Kidney epithelial cell (primary cell): Measurements from ENCODE around the gene MPV17L2. TPM values are rescaled to one million over a fixed set of nuclear protein-coding genes. Genes with fewer than 3 reads are reported as not detected.

Source experiments
- DNase-seq: peaks from one replicate; pipeline ENCODE4 v3.0.0-alpha.2; 2010; ENCODE audit warnings: low read depth
- H3K27me3 ChIP-seq: 2 replicates; pipeline ENCODE4 v1.6.0; 2011; ENCODE audit warnings: low read length; ENCODE audit not compliant: control insufficient read depth, insufficient read depth
- H3K36me3 ChIP-seq: 2 replicates; pipeline ENCODE4 v1.5.1; 2011; ENCODE audit warnings: low read length; ENCODE audit not compliant: control insufficient read depth, insufficient read depth
- H3K4me3 ChIP-seq: 2 replicates; pipeline ENCODE4 v1.5.1; 2011; ENCODE audit warnings: low read depth, mild to moderate bottlenecking, control low read depth, low read length
- CTCF ChIP-seq: IDR thresholded peaks from 2 replicates; pipeline ENCODE4 v1.5.1; 2011; ENCODE audit warnings: mild to moderate bottlenecking, moderate library complexity, low read length, control low read depth, inconsistent platforms; ENCODE audit not compliant: insufficient read depth, poor library complexity, severe bottlenecking
- total RNA-seq: library from RNA; depleted of rRNA; stranded (reverse); fragments of >200 nt; gene quantifications from 2 replicates; pipeline ENCODE4 v1.2.3, GENCODE V29; 2015

The MPV17L2 gene
- total RNA-seq, 1 donor from 2014 or later, result 70.6 TPM

- no peak overlapping the region for H3K4me3 ChIP-seq
- TF ChIP-seq CTCF, result no peak
- peaks cover 35% of the 10 kb centered on the region for H3K27me3 ChIP-seq
- H3K36me3 ChIP-seq, result no peaks in the 10 kb centered on the region
- no peak for DNase-seq
These were observed 40.3 kb downstream of the MPV17L2 start for GRCh38 chr19:18233224-18233825.

GRCh38 chr19:18234194-18234593 is 41.2 kb downstream of the MPV17L2 start:
- no peak for TF ChIP-seq CTCF
- H3K27me3 ChIP-seq, result peaks cover 35% of the 10 kb centered on the region
- no peak overlapping the region for H3K4me3 ChIP-seq
- DNase-seq, result no peak
- H3K36me3 ChIP-seq, result no peaks in the 10 kb centered on the region

- no peak for DNase-seq
- no peaks in the 10 kb centered on the region for H3K36me3 ChIP-seq
- no peak for TF ChIP-seq CTCF
- H3K27me3 ChIP-seq, result no peaks in the 10 kb centered on the region
- H3K4me3 ChIP-seq, result no peak overlapping the region
These were observed 46.3 kb downstream of the MPV17L2 start for GRCh38 chr19:18239303-18239702.

- H3K36me3 ChIP-seq, result no peaks in the 10 kb centered on the region
- peaks cover 5% of the 10 kb centered on the region for H3K27me3 ChIP-seq
- no peak for TF ChIP-seq CTCF
- no peak overlapping the region for H3K4me3 ChIP-seq
- no peak for DNase-seq
These were observed 52.3 kb downstream of the MPV17L2 start for GRCh38 chr19:18245297-18245696.

Other genes with a start within 250 kb of the MPV17L2 start
- gene KCNN1, start 226.1 kb upstream of the MPV17L2 start, total RNA-seq, result 2.3 and 4.7 TPM in 2 replicates
- 8.4 and 12.5 TPM in 2 replicates for gene ARRDC2, start 185.0 kb upstream of the MPV17L2 start, total RNA-seq
- gene IL12RB1, start 106.3 kb upstream of the MPV17L2 start, total RNA-seq, result 0.07 TPM in 1 of 2 replicates, not detected in the other
- 4.6 and 4.8 TPM in 2 replicates for gene MAST3, start 95.4 kb upstream of the MPV17L2 start, total RNA-seq
- 41.4 and 42.4 TPM in 2 replicates for gene PIK3R2, start 40.1 kb upstream of the MPV17L2 start, total RNA-seq
- gene IFI30, start 19.4 kb upstream of the MPV17L2 start, total RNA-seq, result 9.2 and 14.1 TPM in 2 replicates
- gene RAB3A, start 10.8 kb downstream of the MPV17L2 start, total RNA-seq, result 0.07 and 0.38 TPM in 2 replicates
- gene PDE4C, start 33.2 kb downstream of the MPV17L2 start, total RNA-seq, result 0.34 and 0.42 TPM in 2 replicates
- gene IQCN, start 81.2 kb downstream of the MPV17L2 start, total RNA-seq, result 0.13 and 0.21 TPM in 2 replicates
- 253 and 262 TPM in 2 replicates for gene JUND, start 88.4 kb downstream of the MPV17L2 start, total RNA-seq
- gene LSM4, start 129.9 kb downstream of the MPV17L2 start, total RNA-seq, result 333 and 367 TPM in 2 replicates
- gene PGPEP1, start 147.4 kb downstream of the MPV17L2 start, total RNA-seq, result 28.8 and 34.4 TPM in 2 replicates
- 637 and 822 TPM in 2 replicates for gene GDF15, start 192.9 kb downstream of the MPV17L2 start, total RNA-seq
- 0.08 and 0.14 TPM in 2 replicates for gene LRRC25, start 204.4 kb downstream of the MPV17L2 start, total RNA-seq
- gene SSBP4, start 226.2 kb downstream of the MPV17L2 start, total RNA-seq, result 92.6 and 96.2 TPM in 2 replicates
- gene ISYNA1, start 244.9 kb downstream of the MPV17L2 start, total RNA-seq, result 53.9 and 59.5 TPM in 2 replicates